GM10248 (cell line): ENCODE measurements around the gene P2RY13.

Source experiments
- CTCF ChIA-PET: fragments of 300-600 bp; sonication (Branson Sonifier 250); formaldehyde crosslinking; extraction: SDS; loops from one replicate; lab custom pipeline; 2021; ENCODE audit warnings: antibody characterized with exemption; lab: Yijun Ruan, JAX
- POLR2A ChIA-PET: fragments of 350-650 bp; sonication (Branson Sonifier 250); formaldehyde crosslinking; extraction: SDS; loops from one replicate; lab custom pipeline; 2020; ENCODE audit warnings: antibody characterized with exemption; lab: Yijun Ruan, JAX
- DNase-seq: peaks from one replicate; pipeline ENCODE4 v3.0.0; 2012; ENCODE audit errors: extremely low spot score
- CTCF ChIP-seq: IDR thresholded peaks from 2 replicates; pipeline ENCODE4 v1.5.1; 2012; ENCODE audit warnings: mild to moderate bottlenecking, low read depth; ENCODE audit errors: extremely low read depth, missing control alignments, control extremely low read depth

The P2RY13 gene

GRCh38 chr3:151285940-151286339 is 43.4 kb downstream of the P2RY13 start:
- ChIA-PET POLR2A (no interaction called here), CTCF (interaction anchor here (1.0 to 5.7 kb wide), 7 partner anchors 11 to 633 kb away, joined by 3 to 33 read pairs (median 6); no protein-coding TSS in a partner anchor)
- no peak for TF ChIP-seq CTCF
- DNase-seq = no peak

- DNase-seq = no peak
Measured at GRCh38 chr3:151283907-151284461, 45.4 kb downstream of the P2RY13 start.

GRCh38 chr3:151283387-151283786 is 46.0 kb downstream of the P2RY13 start:
- ChIA-PET CTCF (interaction anchor here (0.9 to 9.1 kb wide), 8 partner anchors 43 to 189 kb away, joined by 3 to 120 read pairs (median 4); no protein-coding TSS in a partner anchor), POLR2A (no interaction called here)
- no peak for DNase-seq
- no peak for TF ChIP-seq CTCF

More at GRCh38 chr3:151283907-151284461, 45.4 kb downstream of the P2RY13 start:
- CTCF ChIA-PET = interaction anchor here (0.6 to 5.7 kb wide), 10 partner anchors 16 to 553 kb away, joined by 3 to 33 read pairs (median 4); no protein-coding TSS in a partner anchor
- POLR2A ChIA-PET = no interaction called here
- TF ChIP-seq CTCF = no peak

GRCh38 chr3:151282921-151283320 is 46.4 kb downstream of the P2RY13 start:
- TF ChIP-seq CTCF = peak; percentile 50
- ChIA-PET CTCF (interaction anchor here (0.7 to 9.1 kb wide), 22 partner anchors 15 to 188 kb away, joined by 3 to 120 read pairs (median 4); partner anchors contain the start of gene GPR171), POLR2A (no interaction called here)
- peak; percentile 50 for DNase-seq

GRCh38 chr3:151281671-151282324 is 47.6 kb downstream of the P2RY13 start:
- CTCF ChIA-PET = interaction anchor here (0.7 to 9.1 kb wide), 16 partner anchors 14 to 126 kb away, joined by 3 to 120 read pairs (median 6); partner anchors contain the start of gene GPR171
- TF ChIP-seq CTCF = no peak
- DNase-seq = no peak
- POLR2A ChIA-PET = no interaction called here

GRCh38 chr3:151278230-151278629 is 51.1 kb downstream of the P2RY13 start, which contains the start of gene P2RY14:
Gene P2RY14 (minus strand): TSS chr3:151278542. CDS start chr3:151214316, 64,226 bp downstream.
- CTCF ChIA-PET = interaction anchor here (0.8 to 9.1 kb wide), 9 partner anchors 9 to 133 kb away, joined by 3 to 120 read pairs (median 6); no protein-coding TSS in a partner anchor
- POLR2A ChIA-PET = no interaction called here
- DNase-seq = no peak
- TF ChIP-seq CTCF = no peak
